PFSK-1 (cell line): ENCODE measurements around the gene DNAJB2.
A peak's percentile ranks its signal among the peaks of the same experiment; 100 is the strongest.

Source experiments
- FOXP2 ChIP-seq: optimal IDR thresholded peaks from 2 replicates; pipeline ENCODE3; 2011; ENCODE audit warnings: borderline replicate concordance, control low read depth, inconsistent platforms; ENCODE audit not compliant: insufficient read depth; ENCODE audit errors: extremely low read length, extremely low read depth
- POLR2AphosphoS5 ChIP-seq: IDR thresholded peaks from 2 replicates; pipeline ENCODE4 v1.6.1; 2012; ENCODE audit warnings: low read depth, mild to moderate bottlenecking, control low read depth, low read length, moderate library complexity
- SIN3A ChIP-seq: IDR thresholded peaks from 2 replicates; pipeline ENCODE4 v1.6.1; 2012; ENCODE audit warnings: mild to moderate bottlenecking, low read length, moderate library complexity, borderline replicate concordance; ENCODE audit not compliant: insufficient read depth
- TAF1 ChIP-seq: IDR thresholded peaks from 2 replicates; pipeline ENCODE4 v1.6.1; 2012; ENCODE audit warnings: low read length, control low read depth, borderline replicate concordance; ENCODE audit not compliant: insufficient read depth
- TF ChIP-seq, protein P1 (sequence below), 2 experiments: IDR thresholded peaks; 2 replicates each; pipeline versions ENCODE4 v1.6.1 to v1.8.0; 2011 to 2012; ENCODE audit warnings: low read depth in 2 of 2, low read length in 2 of 2, control low read depth in 1 of 2, inconsistent platforms in 1 of 2, mild to moderate bottlenecking in 1 of 2, moderate library complexity in 1 of 2; ENCODE audit not compliant: insufficient read depth in 1 of 2

The DNAJB2 gene

GRCh38 chr2:219325136-219325535, 46.0 kb downstream of the DNAJB2 start:
- TF ChIP-seq SIN3A (no peak), FOXP2 (no peak)

GRCh38 chr2:219325657-219326315, 46.6 kb downstream of the DNAJB2 start:
- TF ChIP-seq, protein P1, sequence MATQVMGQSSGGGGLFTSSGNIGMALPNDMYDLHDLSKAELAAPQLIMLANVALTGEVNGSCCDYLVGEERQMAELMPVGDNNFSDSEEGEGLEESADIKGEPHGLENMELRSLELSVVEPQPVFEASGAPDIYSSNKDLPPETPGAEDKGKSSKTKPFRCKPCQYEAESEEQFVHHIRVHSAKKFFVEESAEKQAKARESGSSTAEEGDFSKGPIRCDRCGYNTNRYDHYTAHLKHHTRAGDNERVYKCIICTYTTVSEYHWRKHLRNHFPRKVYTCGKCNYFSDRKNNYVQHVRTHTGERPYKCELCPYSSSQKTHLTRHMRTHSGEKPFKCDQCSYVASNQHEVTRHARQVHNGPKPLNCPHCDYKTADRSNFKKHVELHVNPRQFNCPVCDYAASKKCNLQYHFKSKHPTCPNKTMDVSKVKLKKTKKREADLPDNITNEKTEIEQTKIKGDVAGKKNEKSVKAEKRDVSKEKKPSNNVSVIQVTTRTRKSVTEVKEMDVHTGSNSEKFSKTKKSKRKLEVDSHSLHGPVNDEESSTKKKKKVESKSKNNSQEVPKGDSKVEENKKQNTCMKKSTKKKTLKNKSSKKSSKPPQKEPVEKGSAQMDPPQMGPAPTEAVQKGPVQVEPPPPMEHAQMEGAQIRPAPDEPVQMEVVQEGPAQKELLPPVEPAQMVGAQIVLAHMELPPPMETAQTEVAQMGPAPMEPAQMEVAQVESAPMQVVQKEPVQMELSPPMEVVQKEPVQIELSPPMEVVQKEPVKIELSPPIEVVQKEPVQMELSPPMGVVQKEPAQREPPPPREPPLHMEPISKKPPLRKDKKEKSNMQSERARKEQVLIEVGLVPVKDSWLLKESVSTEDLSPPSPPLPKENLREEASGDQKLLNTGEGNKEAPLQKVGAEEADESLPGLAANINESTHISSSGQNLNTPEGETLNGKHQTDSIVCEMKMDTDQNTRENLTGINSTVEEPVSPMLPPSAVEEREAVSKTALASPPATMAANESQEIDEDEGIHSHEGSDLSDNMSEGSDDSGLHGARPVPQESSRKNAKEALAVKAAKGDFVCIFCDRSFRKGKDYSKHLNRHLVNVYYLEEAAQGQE (IDR thresholded peaks at IDR 0.05; ENCODE audit: insufficient read depth in 1 of 2, low read depth in 2 of 2, low read length in 2 of 2): no peak
- no peak for TF ChIP-seq TAF1
- no peak for TF ChIP-seq FOXP2
- no peak for TF ChIP-seq POLR2AphosphoS5
- no peak for TF ChIP-seq SIN3A

DNA sequence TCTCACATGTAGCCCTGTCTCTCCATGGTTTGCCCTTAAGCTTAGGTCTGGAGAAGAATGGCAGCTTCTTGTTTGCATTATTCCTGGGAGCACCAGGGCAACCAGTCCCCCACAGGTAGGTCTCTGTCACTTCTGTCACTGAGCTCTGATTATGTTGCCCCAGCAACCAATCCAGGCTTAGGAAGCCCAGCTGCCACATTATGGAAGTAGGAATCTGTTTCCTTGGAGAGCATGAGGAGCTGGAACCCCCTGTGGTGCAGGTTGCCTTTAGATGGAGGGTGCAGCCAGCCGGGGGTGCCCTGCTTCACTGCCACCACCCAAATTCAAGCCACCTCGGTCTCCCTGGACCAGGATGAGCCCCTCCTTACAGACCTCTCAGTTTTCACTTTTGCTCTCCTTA, 48.6 kb downstream of the DNAJB2 start:
- TF ChIP-seq, protein P1 (IDR thresholded peaks at IDR 0.05; ENCODE audit: insufficient read depth in 1 of 2, low read depth in 2 of 2, low read length in 2 of 2): no peak
- no peak for TF ChIP-seq TAF1
- TF ChIP-seq POLR2AphosphoS5: no peak
- TF ChIP-seq SIN3A: no peak
- TF ChIP-seq FOXP2: no peak

- TF ChIP-seq, protein P1 (IDR thresholded peaks at IDR 0.05; ENCODE audit: insufficient read depth in 1 of 2, low read depth in 2 of 2, low read length in 2 of 2): peak; percentile 96 to 98
- TF ChIP-seq POLR2AphosphoS5: no peak
Observed at GRCh38 chr2:219331560-219332213, 52.5 kb downstream of the DNAJB2 start.

DNA sequence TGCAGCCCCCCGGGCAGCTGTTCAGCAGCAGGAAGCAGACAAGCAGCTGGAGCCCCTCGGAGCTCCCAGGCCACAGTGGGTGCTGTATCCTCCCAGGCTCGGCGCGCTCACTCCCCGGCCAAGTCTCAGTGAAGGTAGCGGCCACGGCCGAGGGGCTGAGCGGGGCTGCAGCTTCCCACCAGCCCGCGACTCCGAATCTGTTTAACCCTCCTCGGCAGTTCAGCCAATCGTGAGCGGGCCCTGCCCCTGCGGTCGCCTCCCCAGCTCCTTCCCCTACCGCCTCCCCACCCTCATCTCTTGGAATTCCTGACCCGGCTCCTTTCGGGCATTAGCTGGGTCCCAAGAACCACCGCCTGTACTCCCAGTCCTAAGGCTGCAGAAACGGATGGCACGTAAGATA, 53.4 kb downstream of the DNAJB2 start, which contains the start of gene RESP18:
Gene RESP18 (minus strand): TSS at position 203 of the 400 bp plus-strand sequence.
- TF ChIP-seq, protein P1 (IDR thresholded peaks at IDR 0.05; ENCODE audit: insufficient read depth in 1 of 2, low read depth in 2 of 2, low read length in 2 of 2): no peak
- TF ChIP-seq SIN3A: no peak
- TF ChIP-seq POLR2AphosphoS5: no peak
- TF ChIP-seq TAF1: no peak
- no peak for TF ChIP-seq FOXP2
